GM23338 (cell line): ENCODE results near the gene DCLRE1B. TPM values are rescaled to one million over a fixed set of nuclear protein-coding genes. Genes with fewer than 3 reads are reported as not detected.

Experiments
- ATAC-seq: fragments of 200-7000 bp; cut with Tn5 transposase; 3 replicates; pipeline ENCODE4 v1.9.1; 2020
- DNase-seq: peaks from one replicate; pipeline ENCODE4 v3.0.0-alpha.2; 2015; ENCODE audit warnings: low spot score
- H2AFZ ChIP-seq: fragments of 200-600 bp; sonication (generic); 2 replicates; pipeline ENCODE4 v1.8.0; 2016; ENCODE audit warnings: antibody characterized with exemption, mild to moderate bottlenecking, moderate library complexity
- H3F3A ChIP-seq: fragments of 200-600 bp; sonication (generic); replicated peaks from 2 replicates; pipeline ENCODE4 v1.8.0; 2017; ENCODE audit warnings: antibody characterized with exemption, mixed run types, low read depth
- H3K27ac ChIP-seq: fragments of 200-600 bp; sonication (generic); 2 replicates; pipeline ENCODE4 v1.6.1; 2016; ENCODE audit warnings: low read depth
- H3K27me3 ChIP-seq: fragments of 200-600 bp; sonication (generic); 2 replicates; pipeline ENCODE4 v1.8.0; 2016; ENCODE audit warnings: mild to moderate bottlenecking, mixed run types, moderate library complexity; ENCODE audit not compliant: insufficient read depth
- H3K36me3 ChIP-seq: fragments of 200-600 bp; sonication (generic); 2 replicates; pipeline ENCODE4 v1.8.0; 2016; ENCODE audit warnings: mild to moderate bottlenecking; ENCODE audit not compliant: insufficient read depth
- H3K4me1 ChIP-seq: fragments of 200-600 bp; sonication (generic); 2 replicates; pipeline ENCODE4 v1.8.0; 2016; ENCODE audit warnings: mild to moderate bottlenecking, moderate library complexity; ENCODE audit not compliant: insufficient read depth
- H3K4me2 ChIP-seq: fragments of 200-600 bp; sonication (generic); 2 replicates; pipeline ENCODE4 v1.7.1; 2017; ENCODE audit warnings: mixed run types
- H3K4me3 ChIP-seq: fragments of 200-600 bp; sonication (generic); 2 replicates; pipeline ENCODE4 v1.6.1; 2016; ENCODE audit warnings: mixed run types
- H3K79me2 ChIP-seq: fragments of 200-600 bp; sonication (generic); replicated peaks from 2 replicates; pipeline ENCODE4 v1.8.0; 2017; ENCODE audit warnings: mild to moderate bottlenecking; ENCODE audit not compliant: insufficient read depth
- H3K9me2 ChIP-seq: fragments of 200-600 bp; sonication (generic); 2 replicates; pipeline ENCODE4 v1.8.0; 2017; ENCODE audit not compliant: insufficient read depth
- H4K20me1 ChIP-seq: fragments of 200-600 bp; sonication (generic); replicated peaks from 2 replicates; pipeline ENCODE4 v1.8.0; 2017; ENCODE audit warnings: mild to moderate bottlenecking; ENCODE audit not compliant: insufficient read depth
- H3K27ac Mint-ChIP-seq: 2 replicates; pipeline ENCODE4 v1.8.0; 2020; ENCODE audit warnings: inconsistent platforms, mild to moderate bottlenecking, moderate library complexity, mixed read lengths
- H3K27me3 Mint-ChIP-seq: 3 replicates; pipeline ENCODE4 v1.8.0; 2022; ENCODE audit warnings: low read depth, mild to moderate bottlenecking, moderate library complexity, mixed read lengths, inconsistent platforms; ENCODE audit not compliant: insufficient read depth, poor library complexity
- H3K36me3 Mint-ChIP-seq: 3 replicates; pipeline ENCODE4 v1.8.0; 2021; ENCODE audit warnings: low read depth, mild to moderate bottlenecking, inconsistent platforms, moderate library complexity, mixed read lengths
- H3K4me1 Mint-ChIP-seq: 3 replicates; pipeline ENCODE4 v1.8.0; 2020; ENCODE audit warnings: mild to moderate bottlenecking, inconsistent platforms, mixed read lengths
- H3K4me3 Mint-ChIP-seq: 3 replicates; pipeline ENCODE4 v1.8.0; 2021; ENCODE audit warnings: moderate library complexity, mild to moderate bottlenecking, inconsistent platforms, mixed read lengths
- H3K9me3 Mint-ChIP-seq: 3 replicates; pipeline ENCODE4 v1.8.0; 2020; ENCODE audit warnings: moderate library complexity, mild to moderate bottlenecking, inconsistent platforms, mixed read lengths
- CREB1 ChIP-seq: fragments of 250-450 bp; sonication (Bioruptor Pico); IDR thresholded peaks from 2 replicates; pipeline ENCODE4 v1.5.0; 2020; ENCODE audit warnings: low read depth, mild to moderate bottlenecking, moderate library complexity
- EZH2 ChIP-seq: fragments of 200-600 bp; sonication (generic); IDR thresholded peaks from one replicate; pipeline ENCODE4 v1.8.0; 2017; ENCODE audit warnings: antibody characterized with exemption, mild to moderate bottlenecking, low read depth; ENCODE audit not compliant: unreplicated experiment
- EZH2phosphoT487 ChIP-seq: fragments of 200-600 bp; sonication (generic); IDR thresholded peaks from one replicate; pipeline ENCODE4 v1.8.1; 2018; ENCODE audit warnings: antibody characterized with exemption; ENCODE audit not compliant: unreplicated experiment
- JUNB ChIP-seq: IDR thresholded peaks from one replicate; pipeline ENCODE4 v1.6.1; 2016; ENCODE audit warnings: antibody characterized with exemption; ENCODE audit not compliant: unreplicated experiment
- NANOG ChIP-seq: IDR thresholded peaks from 2 replicates; pipeline ENCODE4 v1.6.1; 2016; ENCODE audit warnings: antibody characterized with exemption, borderline replicate concordance
- POLR2AphosphoS5 ChIP-seq: IDR thresholded peaks from 2 replicates; pipeline ENCODE4 v1.6.1; 2016; ENCODE audit warnings: antibody characterized with exemption, low read depth
- STAT1 ChIP-seq: IDR thresholded peaks from one replicate; pipeline ENCODE4 v1.6.1; 2016; ENCODE audit warnings: antibody characterized with exemption; ENCODE audit not compliant: unreplicated experiment
- ZNF114 ChIP-seq: fragments of 250-450 bp; sonication (Bioruptor Pico); IDR thresholded peaks from 2 replicates; pipeline ENCODE4 v1.5.0; 2020; ENCODE audit warnings: mild to moderate bottlenecking, moderate library complexity
- ZNF331 ChIP-seq: fragments of 250-450 bp; sonication (Bioruptor Pico); IDR thresholded peaks from 2 replicates; pipeline ENCODE4 v1.5.0; 2020; ENCODE audit warnings: low read depth, mild to moderate bottlenecking, moderate library complexity
- polyA plus RNA-seq: library from polyadenylated mRNA; unstranded; fragments of >200 nt; fragmentation: Nextera tagmentation; extraction: Ambion mirVana; gene quantifications from 2 replicates; pipeline ENCODE4 v1.2.1, GENCODE V29; 2016
- total RNA-seq: library from RNA; depleted of rRNA; stranded (reverse); fragments of >200 nt; shearing (Covaris generic); gene quantifications from 2 replicates; pipeline ENCODE4 v1.2.3, GENCODE V29; 2014
- TF ChIP-seq, protein P1 (sequence below): IDR thresholded peaks from one replicate; pipeline ENCODE4 v1.6.1; 2018; ENCODE audit warnings: antibody characterized with exemption; ENCODE audit not compliant: unreplicated experiment
- TF ChIP-seq, protein P2 (sequence below): fragments of 250-450 bp; sonication (Bioruptor Pico); IDR thresholded peaks from 2 replicates; pipeline ENCODE4 v1.5.0; 2020; ENCODE audit warnings: mild to moderate bottlenecking, moderate library complexity
- TF ChIP-seq, protein P3 (sequence below): IDR thresholded peaks from 2 replicates; pipeline ENCODE4 v1.6.1; 2016; ENCODE audit warnings: antibody characterized with exemption
- TF ChIP-seq, protein P4 (sequence below), 2 experiments: fragments of 200-600 bp in 1 of 2; sonication (generic) in 1 of 2; conservative IDR thresholded peaks; 2 replicates each; pipeline versions ENCODE4 v1.5.1 to v1.6.1; 2016 to 2017; ENCODE audit warnings: antibody characterized with exemption in 2 of 2, low read depth in 2 of 2, mild to moderate bottlenecking in 2 of 2, moderate library complexity in 1 of 2

DCLRE1B gene
- total and polyA plus RNA-seq, 2 experiments from 2014 or later, result 6.3 to 9.7 TPM

DNA sequence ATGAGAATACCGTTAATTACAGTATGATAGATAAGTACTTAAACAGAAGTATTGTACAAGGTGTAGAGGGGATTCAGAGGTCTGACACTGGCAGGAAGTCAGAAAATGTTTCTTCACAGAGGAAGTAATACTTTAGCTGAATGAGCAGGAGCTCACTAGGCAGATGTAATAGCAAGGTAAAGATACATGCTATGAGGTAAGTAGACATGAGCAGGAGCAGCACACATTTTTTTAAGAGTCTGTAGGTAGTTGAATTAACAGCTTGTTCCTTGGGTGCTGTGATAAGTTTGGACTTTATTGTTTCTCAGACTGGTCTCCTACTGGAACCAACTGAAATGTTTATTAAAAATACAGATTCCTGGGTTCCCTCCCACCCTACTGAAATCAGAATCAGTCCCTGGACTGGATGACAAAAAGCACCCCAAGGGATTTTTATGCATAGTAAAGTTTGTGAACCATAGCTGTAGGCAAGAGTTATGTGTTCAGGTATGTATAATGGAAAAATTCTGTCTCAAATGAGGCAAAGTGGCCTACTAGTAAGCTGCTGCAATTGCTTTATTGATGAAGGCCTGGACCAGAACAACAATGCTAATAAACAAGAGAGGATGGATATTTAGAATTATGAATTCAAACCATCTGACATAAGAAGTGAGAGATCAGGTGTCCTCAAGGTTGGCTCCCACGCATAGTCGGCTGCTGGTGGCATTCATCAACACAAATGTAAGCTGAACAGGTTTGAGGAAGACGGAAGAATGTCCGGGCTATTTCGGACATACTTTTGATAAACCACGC, 1.4 kb upstream of the DCLRE1B start:
- Histone ChIP-seq H3K4me3 (peak overlapping the region; percentile 85), H3K9me2 (no peaks in the 10 kb centered on the region), H3K79me2 (peaks cover 9% of the 10 kb centered on the region; the same call in 1 of the 2 replicates), H2AFZ (peak overlapping the region; percentile 98), H3K36me3 (peaks cover 2% of the 10 kb centered on the region; the same call in 1 of the 2 replicates), H3F3A (peaks cover 15% of the 10 kb centered on the region), H3K27me3 (no peaks in the 10 kb centered on the region), H3K4me2 (peak overlapping the region; percentile 83), H3K4me1 (peaks cover 9% of the 10 kb centered on the region; the same call in 1 of the 2 replicates), H3K27ac (peak overlapping the region; percentile 86), H4K20me1 (no peaks in the 10 kb centered on the region)
- TF ChIP-seq, protein P1, sequence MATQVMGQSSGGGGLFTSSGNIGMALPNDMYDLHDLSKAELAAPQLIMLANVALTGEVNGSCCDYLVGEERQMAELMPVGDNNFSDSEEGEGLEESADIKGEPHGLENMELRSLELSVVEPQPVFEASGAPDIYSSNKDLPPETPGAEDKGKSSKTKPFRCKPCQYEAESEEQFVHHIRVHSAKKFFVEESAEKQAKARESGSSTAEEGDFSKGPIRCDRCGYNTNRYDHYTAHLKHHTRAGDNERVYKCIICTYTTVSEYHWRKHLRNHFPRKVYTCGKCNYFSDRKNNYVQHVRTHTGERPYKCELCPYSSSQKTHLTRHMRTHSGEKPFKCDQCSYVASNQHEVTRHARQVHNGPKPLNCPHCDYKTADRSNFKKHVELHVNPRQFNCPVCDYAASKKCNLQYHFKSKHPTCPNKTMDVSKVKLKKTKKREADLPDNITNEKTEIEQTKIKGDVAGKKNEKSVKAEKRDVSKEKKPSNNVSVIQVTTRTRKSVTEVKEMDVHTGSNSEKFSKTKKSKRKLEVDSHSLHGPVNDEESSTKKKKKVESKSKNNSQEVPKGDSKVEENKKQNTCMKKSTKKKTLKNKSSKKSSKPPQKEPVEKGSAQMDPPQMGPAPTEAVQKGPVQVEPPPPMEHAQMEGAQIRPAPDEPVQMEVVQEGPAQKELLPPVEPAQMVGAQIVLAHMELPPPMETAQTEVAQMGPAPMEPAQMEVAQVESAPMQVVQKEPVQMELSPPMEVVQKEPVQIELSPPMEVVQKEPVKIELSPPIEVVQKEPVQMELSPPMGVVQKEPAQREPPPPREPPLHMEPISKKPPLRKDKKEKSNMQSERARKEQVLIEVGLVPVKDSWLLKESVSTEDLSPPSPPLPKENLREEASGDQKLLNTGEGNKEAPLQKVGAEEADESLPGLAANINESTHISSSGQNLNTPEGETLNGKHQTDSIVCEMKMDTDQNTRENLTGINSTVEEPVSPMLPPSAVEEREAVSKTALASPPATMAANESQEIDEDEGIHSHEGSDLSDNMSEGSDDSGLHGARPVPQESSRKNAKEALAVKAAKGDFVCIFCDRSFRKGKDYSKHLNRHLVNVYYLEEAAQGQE, result no peak
- TF ChIP-seq EZH2phosphoT487 (no peak), JUNB (no peak), ZNF114 (CRISPR knock-in tag) (no peak), STAT1 (no peak), NANOG (no peak), EZH2 (no peak), ZNF331 (no peak), CREB1 (CRISPR knock-in tag) (no peak), POLR2AphosphoS5 (no peak)
- TF ChIP-seq, protein P2, sequence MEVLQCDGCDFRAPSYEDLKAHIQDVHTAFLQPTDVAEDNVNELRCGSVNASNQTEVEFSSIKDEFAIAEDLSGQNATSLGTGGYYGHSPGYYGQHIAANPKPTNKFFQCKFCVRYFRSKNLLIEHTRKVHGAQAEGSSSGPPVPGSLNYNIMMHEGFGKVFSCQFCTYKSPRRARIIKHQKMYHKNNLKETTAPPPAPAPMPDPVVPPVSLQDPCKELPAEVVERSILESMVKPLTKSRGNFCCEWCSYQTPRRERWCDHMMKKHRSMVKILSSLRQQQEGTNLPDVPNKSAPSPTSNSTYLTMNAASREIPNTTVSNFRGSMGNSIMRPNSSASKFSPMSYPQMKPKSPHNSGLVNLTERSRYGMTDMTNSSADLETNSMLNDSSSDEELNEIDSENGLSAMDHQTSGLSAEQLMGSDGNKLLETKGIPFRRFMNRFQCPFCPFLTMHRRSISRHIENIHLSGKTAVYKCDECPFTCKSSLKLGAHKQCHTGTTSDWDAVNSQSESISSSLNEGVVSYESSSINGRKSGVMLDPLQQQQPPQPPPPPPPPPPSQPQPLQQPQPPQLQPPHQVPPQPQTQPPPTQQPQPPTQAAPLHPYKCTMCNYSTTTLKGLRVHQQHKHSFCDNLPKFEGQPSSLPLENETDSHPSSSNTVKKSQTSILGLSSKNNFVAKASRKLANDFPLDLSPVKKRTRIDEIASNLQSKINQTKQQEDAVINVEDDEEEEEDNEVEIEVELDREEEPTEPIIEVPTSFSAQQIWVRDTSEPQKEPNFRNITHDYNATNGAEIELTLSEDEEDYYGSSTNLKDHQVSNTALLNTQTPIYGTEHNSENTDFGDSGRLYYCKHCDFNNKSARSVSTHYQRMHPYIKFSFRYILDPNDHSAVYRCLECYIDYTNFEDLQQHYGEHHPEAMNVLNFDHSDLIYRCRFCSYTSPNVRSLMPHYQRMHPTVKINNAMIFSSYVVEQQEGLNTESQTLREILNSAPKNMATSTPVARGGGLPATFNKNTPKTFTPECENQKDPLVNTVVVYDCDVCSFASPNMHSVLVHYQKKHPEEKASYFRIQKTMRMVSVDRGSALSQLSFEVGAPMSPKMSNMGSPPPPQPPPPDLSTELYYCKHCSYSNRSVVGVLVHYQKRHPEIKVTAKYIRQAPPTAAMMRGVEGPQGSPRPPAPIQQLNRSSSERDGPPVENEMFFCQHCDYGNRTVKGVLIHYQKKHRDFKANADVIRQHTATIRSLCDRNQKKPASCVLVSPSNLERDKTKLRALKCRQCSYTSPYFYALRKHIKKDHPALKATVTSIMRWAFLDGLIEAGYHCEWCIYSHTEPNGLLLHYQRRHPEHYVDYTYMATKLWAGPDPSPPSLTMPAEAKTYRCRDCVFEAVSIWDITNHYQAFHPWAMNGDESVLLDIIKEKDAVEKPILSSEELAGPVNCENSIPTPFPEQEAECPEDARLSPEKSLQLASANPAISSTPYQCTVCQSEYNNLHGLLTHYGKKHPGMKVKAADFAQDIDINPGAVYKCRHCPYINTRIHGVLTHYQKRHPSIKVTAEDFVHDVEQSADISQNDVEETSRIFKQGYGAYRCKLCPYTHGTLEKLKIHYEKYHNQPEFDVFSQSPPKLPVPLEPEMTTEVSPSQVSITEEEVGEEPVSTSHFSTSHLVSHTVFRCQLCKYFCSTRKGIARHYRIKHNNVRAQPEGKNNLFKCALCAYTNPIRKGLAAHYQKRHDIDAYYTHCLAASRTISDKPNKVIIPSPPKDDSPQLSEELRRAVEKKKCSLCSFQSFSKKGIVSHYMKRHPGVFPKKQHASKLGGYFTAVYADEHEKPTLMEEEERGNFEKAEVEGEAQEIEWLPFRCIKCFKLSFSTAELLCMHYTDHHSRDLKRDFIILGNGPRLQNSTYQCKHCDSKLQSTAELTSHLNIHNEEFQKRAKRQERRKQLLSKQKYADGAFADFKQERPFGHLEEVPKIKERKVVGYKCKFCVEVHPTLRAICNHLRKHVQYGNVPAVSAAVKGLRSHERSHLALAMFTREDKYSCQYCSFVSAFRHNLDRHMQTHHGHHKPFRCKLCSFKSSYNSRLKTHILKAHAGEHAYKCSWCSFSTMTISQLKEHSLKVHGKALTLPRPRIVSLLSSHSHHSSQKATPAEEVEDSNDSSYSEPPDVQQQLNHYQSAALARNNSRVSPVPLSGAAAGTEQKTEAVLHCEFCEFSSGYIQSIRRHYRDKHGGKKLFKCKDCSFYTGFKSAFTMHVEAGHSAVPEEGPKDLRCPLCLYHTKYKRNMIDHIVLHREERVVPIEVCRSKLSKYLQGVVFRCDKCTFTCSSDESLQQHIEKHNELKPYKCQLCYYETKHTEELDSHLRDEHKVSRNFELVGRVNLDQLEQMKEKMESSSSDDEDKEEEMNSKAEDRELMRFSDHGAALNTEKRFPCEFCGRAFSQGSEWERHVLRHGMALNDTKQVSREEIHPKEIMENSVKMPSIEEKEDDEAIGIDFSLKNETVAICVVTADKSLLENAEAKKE (CRISPR knock-in tag), result no peak
- TF ChIP-seq, protein P3, sequence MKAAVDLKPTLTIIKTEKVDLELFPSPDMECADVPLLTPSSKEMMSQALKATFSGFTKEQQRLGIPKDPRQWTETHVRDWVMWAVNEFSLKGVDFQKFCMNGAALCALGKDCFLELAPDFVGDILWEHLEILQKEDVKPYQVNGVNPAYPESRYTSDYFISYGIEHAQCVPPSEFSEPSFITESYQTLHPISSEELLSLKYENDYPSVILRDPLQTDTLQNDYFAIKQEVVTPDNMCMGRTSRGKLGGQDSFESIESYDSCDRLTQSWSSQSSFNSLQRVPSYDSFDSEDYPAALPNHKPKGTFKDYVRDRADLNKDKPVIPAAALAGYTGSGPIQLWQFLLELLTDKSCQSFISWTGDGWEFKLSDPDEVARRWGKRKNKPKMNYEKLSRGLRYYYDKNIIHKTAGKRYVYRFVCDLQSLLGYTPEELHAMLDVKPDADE, result no peak
- TF ChIP-seq, protein P4, sequence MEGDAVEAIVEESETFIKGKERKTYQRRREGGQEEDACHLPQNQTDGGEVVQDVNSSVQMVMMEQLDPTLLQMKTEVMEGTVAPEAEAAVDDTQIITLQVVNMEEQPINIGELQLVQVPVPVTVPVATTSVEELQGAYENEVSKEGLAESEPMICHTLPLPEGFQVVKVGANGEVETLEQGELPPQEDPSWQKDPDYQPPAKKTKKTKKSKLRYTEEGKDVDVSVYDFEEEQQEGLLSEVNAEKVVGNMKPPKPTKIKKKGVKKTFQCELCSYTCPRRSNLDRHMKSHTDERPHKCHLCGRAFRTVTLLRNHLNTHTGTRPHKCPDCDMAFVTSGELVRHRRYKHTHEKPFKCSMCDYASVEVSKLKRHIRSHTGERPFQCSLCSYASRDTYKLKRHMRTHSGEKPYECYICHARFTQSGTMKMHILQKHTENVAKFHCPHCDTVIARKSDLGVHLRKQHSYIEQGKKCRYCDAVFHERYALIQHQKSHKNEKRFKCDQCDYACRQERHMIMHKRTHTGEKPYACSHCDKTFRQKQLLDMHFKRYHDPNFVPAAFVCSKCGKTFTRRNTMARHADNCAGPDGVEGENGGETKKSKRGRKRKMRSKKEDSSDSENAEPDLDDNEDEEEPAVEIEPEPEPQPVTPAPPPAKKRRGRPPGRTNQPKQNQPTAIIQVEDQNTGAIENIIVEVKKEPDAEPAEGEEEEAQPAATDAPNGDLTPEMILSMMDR (conservative IDR thresholded peaks at IDR 0.05; ENCODE audit: low read depth in 2 of 2), result no peak
- DNase-seq, result no peak
- Mint-ChIP-seq H3K4me1 (peaks cover 8% of the 10 kb centered on the region), H3K4me3 (peak overlapping the region; percentile 94), H3K27ac (no peak overlapping the region; the same call in 1 of the 2 replicates), H3K9me3 (no peaks in the 10 kb centered on the region), H3K27me3 (peaks cover 8% of the 10 kb centered on the region), H3K36me3 (peaks cover 13% of the 10 kb centered on the region)
- no peak for ATAC-seq
